Ammon's horn (tissue), 1 donor: Measurements from ENCODE around the gene FLRT1.

ENCODE experiments used
- DNase-seq: peaks from one replicate; pipeline ENCODE4 v3.0.0-alpha.2; 2016; ENCODE audit warnings: low spot score

The FLRT1 gene

DNA sequence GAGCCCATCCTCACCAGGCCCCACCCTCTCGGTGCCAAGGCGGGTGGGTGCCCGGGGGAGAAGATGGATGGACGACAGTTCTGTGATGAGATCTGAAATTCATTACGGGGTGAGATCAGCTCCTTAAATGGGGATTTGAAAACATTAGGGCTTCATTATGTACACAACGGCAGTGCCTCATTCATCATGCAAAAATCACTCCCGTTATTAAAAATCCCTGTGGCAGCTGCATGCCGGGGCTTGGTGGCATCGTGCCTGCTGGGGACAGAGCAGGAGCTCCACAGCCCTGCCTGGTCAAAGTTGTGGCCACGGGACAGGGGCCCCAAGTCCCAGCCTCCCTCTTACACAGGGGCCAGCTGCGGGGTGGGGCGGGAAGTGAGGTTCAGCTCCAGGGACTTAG, 29.3 kb upstream of the FLRT1 start:
- no peak for DNase-seq

DNA sequence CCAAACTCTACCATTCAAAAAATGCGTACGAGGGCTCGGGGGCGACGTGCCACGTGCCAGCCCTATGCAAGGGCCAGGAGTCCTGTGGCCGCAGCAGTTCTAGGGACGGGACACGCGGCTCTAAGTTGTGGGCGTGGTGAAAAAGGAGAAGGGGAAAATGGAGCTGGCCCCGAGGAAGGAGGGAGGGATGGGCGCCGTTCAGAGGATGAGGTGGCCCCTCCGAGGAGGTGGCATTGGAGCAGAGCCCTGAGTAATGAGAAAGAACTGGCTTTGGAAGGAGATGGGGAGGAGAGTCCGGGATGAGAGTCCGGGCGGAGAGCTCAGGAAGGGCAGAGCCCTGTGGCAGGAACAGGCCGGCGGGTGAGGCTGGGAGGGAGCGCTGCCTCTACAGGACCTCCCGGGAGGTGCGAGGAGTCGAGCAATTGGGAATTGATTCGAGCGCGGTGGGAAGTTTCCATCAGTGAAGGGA, 28.5 kb upstream of the FLRT1 start:
- DNase-seq, result no peak

DNA sequence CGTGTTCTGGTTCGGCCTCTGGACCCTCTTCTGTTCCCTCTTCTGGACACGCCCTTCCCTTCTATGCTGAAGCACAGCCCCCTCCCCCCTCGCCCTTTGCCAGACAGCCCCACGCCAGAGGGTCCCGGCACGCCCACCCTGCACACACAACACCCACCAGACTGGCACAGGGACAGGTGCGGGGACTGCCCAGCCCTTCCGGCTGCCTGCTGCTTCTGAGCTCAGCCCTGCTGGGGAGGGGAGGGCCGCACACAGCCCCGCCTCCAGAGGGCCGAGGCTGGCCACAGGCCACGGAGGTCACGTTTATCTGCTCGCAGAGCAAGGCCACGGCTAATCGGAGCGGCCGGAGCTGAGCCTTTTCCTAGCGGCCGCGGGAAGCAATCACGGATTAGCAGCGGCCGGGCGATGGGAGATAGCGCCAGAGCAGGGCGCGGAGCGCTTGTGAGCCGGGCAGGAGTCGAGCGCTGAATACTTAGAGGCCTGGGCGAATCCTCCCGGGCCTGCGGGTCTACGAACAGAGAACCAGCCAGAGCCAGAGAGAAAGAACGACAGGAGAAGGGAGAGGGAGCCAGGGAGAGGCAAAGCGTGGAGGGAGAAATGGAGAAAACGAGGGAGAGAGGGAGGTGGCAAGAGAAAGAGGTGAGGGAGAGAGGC, 28.0 kb upstream of the FLRT1 start:
- DNase-seq, result peak; percentile 49

DNA sequence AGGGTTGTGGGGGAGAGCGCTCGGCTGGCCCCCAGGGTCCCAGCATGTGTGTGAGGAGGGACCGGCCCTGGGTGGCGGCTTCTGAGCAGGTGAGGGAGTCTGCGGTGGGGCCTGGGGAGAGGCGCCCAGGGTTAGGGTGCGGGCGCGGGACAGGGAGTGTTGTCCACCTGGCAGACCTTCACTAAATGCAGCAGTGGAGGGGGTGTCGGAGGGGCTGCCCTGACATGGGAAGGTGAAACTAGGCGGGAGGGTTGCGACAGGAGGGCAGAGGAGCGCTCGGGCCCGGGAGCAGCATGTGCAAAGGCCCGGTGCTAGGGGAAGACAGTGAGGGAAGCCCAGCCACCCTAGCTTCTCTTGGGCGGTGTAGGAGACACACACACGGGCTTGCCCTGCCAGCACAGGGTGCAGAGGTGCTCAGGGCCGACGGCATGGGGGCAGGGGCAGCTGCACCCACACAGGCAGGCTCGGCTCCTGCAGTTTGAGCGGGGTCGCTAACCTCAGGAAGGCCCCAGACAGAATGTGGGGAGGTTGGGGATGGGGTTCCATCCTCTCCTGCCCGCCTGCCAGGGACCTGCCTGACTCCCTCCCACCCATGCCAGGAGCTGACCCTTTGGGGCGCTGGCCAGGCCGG, 27.3 kb upstream of the FLRT1 start:
- no peak for DNase-seq

DNA sequence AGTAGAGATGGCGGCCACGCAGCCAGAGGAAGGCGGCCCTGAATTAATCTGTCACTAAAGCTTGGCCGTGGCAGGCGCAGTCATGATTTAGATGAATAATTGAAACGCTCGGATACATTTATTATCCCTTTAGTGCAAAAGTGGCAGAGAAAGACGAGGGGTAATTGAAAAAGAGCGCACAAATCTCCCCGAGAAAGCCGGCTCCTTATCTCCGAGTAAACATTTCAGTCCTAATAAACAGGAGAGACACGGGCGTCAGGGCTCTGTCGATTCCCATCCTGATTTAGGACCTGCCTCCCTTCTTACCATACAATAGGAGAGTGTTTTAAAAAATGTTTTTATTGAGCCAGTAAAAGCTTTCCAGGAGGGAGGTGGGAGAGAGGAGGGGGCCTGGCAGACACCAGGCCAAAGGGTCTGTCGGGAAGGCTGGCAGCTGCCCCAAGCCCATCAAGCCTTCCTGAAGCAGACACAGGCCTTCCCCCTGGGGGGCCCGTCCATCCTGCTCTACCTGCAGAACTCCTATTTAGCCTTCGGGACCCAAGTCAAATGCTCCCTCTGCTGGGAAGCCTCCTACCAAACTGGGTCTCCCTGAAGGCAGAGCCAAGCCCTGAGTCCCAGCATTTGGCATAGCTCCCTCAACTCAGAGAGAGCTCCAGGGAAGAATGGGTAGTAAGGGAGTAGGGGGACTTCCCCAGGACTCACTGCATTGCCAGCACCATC, 26.7 kb upstream of the FLRT1 start:
- DNase-seq, result no peak

DNA sequence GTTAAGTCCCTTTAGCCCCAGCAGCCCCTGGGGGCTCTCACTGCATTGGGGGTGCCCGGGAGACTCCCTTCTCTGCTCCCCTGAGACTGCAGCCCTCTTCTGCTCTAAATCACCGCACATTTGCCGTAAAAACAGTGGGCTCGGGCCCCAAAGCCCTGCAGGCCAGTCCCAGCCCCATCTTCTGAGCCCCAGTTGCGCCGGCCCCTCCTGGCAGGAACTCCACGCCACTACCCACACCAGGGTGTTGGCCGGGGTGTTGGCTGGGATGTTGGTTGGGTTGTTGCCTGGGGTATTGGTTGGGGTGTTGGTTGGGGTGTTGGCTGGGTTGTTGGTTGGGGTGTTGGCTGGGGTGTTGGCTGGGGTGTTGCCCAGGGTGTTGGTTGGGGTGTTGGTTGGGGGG, 26.0 kb upstream of the FLRT1 start:
- DNase-seq, result no peak

DNA sequence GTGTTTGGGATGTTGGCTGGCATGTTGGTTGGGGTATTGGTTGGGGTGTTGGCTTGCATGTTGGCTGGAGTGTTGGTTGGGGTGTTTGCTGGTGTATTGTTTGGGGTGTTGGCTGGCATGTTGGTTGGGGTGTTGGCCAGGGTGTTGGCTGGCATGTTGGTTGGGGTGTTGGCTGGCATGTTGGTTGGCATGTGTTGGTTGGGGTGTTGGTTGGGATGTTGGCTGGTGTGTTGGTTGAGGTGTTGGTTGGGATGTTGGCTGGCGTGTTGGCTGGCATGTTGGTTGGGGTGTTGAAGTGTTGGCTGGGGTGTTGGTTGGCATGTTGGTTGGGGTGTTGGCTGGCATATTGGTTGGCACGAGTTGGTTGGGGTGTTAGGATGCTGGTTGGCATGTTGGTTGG, 24.9 kb upstream of the FLRT1 start:
- DNase-seq, result no peak

DNA sequence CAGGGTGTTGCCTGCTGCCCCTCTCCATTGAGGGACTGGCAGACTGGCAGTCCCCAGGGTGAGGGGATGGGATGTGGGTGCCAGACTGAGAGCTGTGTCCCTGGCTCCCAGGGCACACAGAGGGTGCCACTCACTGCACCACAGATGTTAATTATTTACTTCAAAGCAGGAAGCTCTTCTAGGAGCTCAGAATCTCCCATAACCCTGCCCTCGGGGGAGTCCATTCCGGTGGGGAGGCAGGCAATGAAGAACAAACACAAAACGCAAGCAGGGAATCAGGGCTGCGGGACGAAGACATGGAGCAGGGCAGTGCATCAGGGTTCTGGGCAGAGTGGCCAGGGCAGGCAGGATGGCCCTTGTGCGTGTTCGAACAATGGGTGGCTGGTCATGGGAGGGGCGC, 24.4 kb upstream of the FLRT1 start:
- DNase-seq, result no peak

DNA sequence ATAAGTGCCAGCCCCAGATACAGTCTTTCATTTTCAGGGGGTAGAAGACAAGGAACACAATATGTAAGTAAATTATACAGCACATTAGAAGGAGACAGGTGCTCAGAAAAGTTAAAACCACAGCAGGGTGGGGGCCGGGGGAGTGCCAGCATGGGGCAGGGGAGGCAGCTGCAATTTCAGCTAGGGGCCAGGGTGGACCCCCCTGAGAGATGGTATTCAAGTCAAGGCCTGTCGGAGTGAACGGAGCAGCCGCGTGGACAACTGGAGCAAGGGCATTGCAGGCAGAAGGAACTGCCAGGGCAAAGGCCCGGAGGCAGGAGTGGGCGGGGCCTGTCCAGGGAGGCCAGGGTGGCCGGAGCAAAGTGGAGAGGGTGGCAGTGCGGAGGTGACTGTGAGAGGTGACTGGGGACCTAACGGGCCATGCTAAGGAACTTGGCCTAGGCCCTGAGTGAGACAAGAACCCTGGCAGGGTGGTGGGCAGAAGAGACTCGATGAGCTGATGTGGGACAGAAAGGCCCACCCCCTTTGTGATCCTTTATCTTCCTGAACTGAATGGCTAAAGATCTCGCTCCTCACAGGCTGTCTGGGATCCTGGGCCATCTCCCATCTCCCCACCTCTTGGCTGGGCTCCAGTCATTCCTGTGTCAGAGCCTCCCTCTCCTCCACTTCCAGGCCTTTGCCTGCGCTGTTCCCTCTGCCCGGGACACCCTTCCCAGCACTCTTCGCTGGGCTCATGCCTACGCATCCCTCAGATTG, 22.4 kb upstream of the FLRT1 start:
- DNase-seq, result no peak

DNA sequence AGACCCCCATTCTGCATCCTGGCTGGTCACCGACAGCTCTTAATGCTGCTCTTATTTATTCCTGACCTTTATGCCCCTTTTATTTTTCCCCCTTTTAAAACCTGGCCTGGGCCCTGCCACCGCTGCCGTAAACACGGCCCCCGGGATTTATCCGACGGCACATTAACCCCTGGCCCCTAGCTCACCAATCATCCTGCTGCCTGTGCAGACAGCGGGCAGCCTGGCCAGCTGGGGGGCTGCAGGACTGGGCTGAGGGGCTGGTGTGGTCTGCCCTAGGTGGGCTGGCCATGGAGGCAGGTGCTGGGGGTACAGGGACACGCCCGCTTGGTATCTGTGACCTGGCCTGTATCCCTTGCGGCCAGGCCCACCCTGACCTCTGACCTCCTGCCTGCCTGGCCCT, 21.4 kb upstream of the FLRT1 start:
- no peak for DNase-seq

DNA sequence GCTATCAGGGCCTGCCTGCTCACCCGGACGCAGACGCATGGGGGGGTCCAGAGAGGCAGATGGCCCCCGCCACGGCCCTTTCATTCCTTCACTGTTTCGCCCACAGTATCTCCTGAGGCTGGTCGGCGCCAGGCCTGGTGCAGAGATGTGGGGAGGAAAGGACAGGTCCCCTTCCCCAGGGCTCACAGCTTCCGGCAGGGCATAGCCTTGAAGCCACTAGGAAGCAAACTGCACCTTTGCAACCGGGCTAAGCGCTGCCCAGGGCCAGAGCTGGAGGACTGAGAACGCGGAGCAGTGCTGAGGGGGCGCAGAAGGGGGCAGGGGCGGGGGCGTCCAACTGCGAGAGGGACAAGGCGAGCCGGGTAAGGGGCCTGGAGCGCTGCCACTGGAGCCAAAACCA, 20.2 kb upstream of the FLRT1 start:
- no peak for DNase-seq

DNA sequence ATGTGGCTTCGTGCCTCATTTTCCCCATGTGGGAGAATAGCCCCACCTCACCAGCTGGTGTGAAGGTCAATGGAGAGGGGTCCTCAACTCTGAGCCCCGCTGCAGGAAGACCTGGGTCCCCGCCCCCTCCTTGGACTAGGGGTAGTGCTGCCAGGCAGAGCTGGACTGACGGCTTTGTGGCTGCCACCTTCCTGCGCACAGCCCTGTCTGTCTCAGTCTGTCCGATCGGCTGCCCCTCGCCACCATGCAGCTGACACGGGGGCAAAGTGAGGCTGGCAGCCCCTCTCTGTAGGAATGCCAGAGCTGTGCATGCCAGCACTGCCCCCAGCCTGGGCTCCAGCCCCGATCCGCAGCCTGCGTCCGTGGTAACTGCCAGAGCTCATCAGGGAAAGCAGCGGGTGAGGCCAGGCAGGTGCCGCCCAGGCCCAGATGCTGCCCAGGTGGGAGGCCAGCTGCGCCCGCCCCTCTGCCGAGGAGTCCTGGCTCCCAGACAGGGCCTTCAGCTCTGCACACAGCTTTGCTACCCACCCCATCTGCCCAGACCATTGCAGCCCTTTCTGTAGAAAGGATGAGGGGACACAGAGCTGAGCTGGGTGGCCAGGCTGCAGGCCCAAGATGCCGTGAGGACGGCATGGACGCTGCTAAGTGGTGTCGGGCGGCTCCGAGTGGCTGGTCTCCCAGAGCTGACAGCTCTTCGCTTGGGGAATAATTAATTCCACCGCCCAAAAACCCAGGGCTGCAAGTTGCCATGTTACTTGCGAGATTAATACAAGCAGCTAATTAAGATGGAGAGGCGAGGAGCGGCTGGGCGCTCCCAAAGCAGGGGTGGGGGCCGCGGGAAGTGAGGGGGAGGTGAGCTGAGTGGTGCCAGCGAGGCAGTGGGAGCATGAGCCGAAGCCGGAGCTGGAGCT, 19.5 kb upstream of the FLRT1 start:
- DNase-seq, result peak; percentile 33

DNA sequence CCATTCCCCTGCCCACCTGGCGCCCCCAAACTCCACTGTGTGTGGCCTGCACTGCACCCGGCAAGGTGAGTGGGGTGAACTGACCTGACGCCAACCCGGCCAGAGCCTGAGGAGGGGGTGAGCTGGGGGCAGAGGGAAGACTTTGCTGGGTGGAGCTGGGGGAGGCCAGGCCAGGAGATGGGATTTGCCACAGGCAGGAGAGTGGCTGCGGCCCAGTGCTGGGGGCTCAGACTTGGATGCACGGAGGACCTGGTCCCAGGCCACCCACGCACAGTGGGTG, 17.8 kb upstream of the FLRT1 start:
- no peak for DNase-seq

DNA sequence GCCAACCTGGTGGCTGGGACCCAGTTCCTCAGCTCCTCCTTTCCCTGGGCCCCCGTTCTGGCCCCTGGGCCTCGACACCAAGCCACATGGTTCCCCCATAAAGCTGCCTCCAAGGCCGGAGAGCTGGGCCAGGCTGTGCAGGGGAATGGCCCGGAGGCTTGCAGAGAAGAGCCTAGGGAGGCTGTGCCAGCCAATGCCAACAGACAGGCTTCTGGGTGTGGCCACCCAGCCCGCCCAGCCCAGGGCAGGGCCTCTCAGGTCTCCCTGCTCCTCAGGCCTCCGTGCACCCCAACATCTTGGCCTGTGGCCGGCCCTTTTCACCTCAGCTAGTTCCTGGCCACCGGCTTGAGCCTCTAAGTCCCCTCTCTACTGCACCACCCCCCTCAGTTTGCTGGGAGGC, 17.4 kb upstream of the FLRT1 start:
- DNase-seq, result no peak

DNA sequence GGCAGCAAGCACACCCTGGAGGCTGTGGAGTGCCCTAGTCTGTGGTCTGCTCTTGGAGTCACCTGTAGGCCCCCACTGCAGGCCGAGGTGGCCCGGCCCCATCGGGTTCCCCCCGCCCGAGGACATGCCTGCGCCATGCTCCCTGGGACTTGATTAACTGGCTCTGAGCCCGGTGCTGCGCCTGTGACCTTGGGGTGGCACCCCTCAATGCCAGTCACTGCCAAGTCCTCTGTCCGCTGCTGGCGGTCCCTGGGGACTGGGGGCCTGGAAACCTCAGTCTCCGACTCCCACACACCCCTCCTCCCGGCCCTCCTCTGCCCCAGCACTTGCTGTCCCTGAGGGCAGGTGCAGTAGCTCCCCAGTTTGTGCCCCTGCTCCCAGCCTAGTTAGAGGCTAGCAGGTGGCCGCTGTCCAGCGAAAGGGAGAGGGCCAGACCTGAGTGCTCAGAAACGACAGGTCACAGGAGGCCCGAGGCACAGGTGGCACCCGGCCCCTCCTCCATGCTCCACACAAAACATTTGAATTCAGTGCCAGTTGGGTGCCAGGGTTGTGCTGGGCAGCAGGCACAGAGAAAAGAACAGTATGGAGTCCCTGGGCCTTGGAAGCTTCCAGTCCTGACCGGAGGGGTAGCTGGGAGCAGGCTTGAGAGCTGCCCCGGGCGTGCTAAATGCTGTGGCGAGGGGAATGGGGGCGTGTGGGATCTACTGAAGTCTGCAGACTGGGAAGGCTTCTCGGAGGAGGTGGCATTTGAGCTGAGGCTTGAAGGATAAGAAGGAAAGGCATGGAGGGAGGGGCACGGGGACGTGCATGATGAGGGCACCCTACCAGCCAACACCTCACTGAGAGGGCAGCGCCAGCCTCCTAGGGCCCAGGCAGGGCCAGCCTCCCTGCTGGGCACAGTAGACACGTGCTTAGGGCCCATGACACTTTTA, 16.4 kb upstream of the FLRT1 start:
- no peak for DNase-seq

DNA sequence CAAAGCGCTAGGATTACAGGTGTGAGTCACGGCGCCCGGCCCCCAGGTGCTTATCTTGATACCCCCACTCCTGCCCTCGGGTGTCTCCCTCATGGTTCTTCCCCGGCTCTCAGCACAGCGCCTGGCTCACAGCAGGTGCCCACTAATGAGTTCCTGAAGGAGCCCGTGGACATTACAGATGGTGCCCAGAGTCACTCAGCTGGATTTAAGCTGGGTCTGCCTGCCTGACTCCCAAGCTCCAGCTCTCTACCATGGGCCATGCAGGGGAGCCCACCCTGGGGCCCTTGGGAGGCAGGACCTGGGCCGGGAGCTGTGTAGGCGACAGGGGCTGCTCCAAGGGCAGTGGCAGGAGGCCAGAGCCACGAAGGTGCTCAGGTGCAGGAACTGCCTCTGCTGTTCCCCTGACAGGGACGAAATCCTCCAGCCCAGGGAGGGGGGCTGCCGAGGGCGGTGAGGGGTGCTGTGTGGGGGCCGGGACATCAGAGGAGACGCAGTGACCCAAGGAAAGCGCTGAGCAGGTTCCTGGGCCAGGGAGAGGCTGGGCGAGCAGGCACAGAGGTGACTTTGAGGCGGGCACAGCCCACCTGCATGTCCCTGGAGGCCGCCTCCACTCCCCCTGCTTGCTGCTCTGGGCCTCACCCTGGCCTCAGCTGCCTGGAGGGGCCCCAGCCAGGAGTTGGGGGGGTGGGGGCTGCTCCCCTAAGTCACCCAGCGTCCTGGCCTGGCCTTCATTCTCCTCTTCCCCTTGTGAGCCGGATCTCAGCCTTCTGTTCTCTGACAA, 14.6 kb upstream of the FLRT1 start:
- DNase-seq, result no peak

DNA sequence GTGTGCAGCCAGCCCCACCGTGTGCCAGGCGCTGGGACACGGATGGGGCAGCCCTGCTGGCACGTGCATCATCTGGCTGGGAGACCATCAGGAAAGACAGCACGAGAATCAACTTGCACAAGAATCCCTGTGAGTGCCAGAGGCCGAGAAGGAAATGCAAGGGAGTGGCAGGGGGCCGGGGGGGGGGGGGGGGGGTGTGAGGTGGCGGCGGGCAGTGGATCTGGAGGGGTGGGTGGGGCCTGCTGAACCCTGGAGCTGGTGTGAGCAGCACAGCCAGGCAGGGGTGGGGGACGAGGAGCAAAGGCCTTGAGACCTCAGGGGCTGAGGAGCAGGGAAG, 14.0 kb upstream of the FLRT1 start:
- DNase-seq, result no peak

DNA sequence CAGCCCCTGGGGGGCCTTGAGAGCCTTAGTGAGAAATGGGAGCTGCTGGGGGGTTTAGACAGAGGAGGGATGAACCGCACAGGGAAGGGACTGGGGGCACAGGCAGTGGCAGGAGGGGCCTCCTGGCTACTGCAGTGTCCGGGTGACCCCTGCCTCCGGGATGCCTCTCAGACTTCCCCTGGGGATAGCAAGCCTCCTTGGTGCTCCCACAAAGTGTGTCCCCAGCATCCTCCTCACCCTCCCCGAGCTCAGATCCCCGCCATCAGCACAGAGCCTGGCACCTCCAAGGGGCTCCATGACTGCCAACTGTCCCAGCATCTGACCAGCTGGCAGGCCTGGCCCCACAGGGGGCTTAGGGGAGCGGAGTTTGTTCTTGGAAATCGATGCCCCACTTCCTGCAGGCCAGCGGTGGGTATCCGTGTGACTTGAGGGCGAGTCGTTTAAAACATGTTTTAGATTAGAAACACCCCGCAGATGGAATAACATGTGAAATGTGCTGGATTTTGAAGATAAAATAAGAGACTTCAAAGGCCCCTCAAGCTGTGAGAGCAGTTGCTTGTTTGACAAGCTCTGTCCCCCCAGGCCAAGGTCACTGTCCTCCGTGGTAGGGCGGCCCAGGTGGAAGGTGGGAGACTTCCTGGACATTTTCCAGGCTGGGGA, 13.5 kb upstream of the FLRT1 start:
- DNase-seq, result no peak
